GM23338 (cell line): ENCODE data around the gene PLEKHH3. TPM values are rescaled to one million over a fixed set of nuclear protein-coding genes. Genes with fewer than 3 reads are reported as not detected.

ENCODE experiments used
- ATAC-seq: fragments of 200-7000 bp; cut with Tn5 transposase; 3 replicates; pipeline ENCODE4 v1.9.1; 2020
- DNase-seq: peaks from one replicate; pipeline ENCODE4 v3.0.0-alpha.2; 2015; ENCODE audit warnings: low spot score
- H2AFZ ChIP-seq: fragments of 200-600 bp; sonication (generic); 2 replicates; pipeline ENCODE4 v1.8.0; 2016; ENCODE audit warnings: antibody characterized with exemption, mild to moderate bottlenecking, moderate library complexity
- H3F3A ChIP-seq: fragments of 200-600 bp; sonication (generic); replicated peaks from 2 replicates; pipeline ENCODE4 v1.8.0; 2017; ENCODE audit warnings: antibody characterized with exemption, mixed run types, low read depth
- H3K27ac ChIP-seq: fragments of 200-600 bp; sonication (generic); 2 replicates; pipeline ENCODE4 v1.6.1; 2016; ENCODE audit warnings: low read depth
- H3K27me3 ChIP-seq: fragments of 200-600 bp; sonication (generic); 2 replicates; pipeline ENCODE4 v1.8.0; 2016; ENCODE audit warnings: mild to moderate bottlenecking, mixed run types, moderate library complexity; ENCODE audit not compliant: insufficient read depth
- H3K36me3 ChIP-seq: fragments of 200-600 bp; sonication (generic); 2 replicates; pipeline ENCODE4 v1.8.0; 2016; ENCODE audit warnings: mild to moderate bottlenecking; ENCODE audit not compliant: insufficient read depth
- H3K4me1 ChIP-seq: fragments of 200-600 bp; sonication (generic); 2 replicates; pipeline ENCODE4 v1.8.0; 2016; ENCODE audit warnings: mild to moderate bottlenecking, moderate library complexity; ENCODE audit not compliant: insufficient read depth
- H3K4me2 ChIP-seq: fragments of 200-600 bp; sonication (generic); 2 replicates; pipeline ENCODE4 v1.7.1; 2017; ENCODE audit warnings: mixed run types
- H3K4me3 ChIP-seq: fragments of 200-600 bp; sonication (generic); 2 replicates; pipeline ENCODE4 v1.6.1; 2016; ENCODE audit warnings: mixed run types
- H3K79me2 ChIP-seq: fragments of 200-600 bp; sonication (generic); replicated peaks from 2 replicates; pipeline ENCODE4 v1.8.0; 2017; ENCODE audit warnings: mild to moderate bottlenecking; ENCODE audit not compliant: insufficient read depth
- H3K9me2 ChIP-seq: fragments of 200-600 bp; sonication (generic); 2 replicates; pipeline ENCODE4 v1.8.0; 2017; ENCODE audit not compliant: insufficient read depth
- H4K20me1 ChIP-seq: fragments of 200-600 bp; sonication (generic); replicated peaks from 2 replicates; pipeline ENCODE4 v1.8.0; 2017; ENCODE audit warnings: mild to moderate bottlenecking; ENCODE audit not compliant: insufficient read depth
- H3K27ac Mint-ChIP-seq: 2 replicates; pipeline ENCODE4 v1.8.0; 2020; ENCODE audit warnings: inconsistent platforms, mild to moderate bottlenecking, moderate library complexity, mixed read lengths
- H3K27me3 Mint-ChIP-seq: 3 replicates; pipeline ENCODE4 v1.8.0; 2022; ENCODE audit warnings: low read depth, mild to moderate bottlenecking, moderate library complexity, mixed read lengths, inconsistent platforms; ENCODE audit not compliant: insufficient read depth, poor library complexity
- H3K36me3 Mint-ChIP-seq: 3 replicates; pipeline ENCODE4 v1.8.0; 2021; ENCODE audit warnings: low read depth, mild to moderate bottlenecking, inconsistent platforms, moderate library complexity, mixed read lengths
- H3K4me1 Mint-ChIP-seq: 3 replicates; pipeline ENCODE4 v1.8.0; 2020; ENCODE audit warnings: mild to moderate bottlenecking, inconsistent platforms, mixed read lengths
- H3K4me3 Mint-ChIP-seq: 3 replicates; pipeline ENCODE4 v1.8.0; 2021; ENCODE audit warnings: moderate library complexity, mild to moderate bottlenecking, inconsistent platforms, mixed read lengths
- H3K9me3 Mint-ChIP-seq: 3 replicates; pipeline ENCODE4 v1.8.0; 2020; ENCODE audit warnings: moderate library complexity, mild to moderate bottlenecking, inconsistent platforms, mixed read lengths
- CREB1 ChIP-seq: fragments of 250-450 bp; sonication (Bioruptor Pico); IDR thresholded peaks from 2 replicates; pipeline ENCODE4 v1.5.0; 2020; ENCODE audit warnings: low read depth, mild to moderate bottlenecking, moderate library complexity
- EZH2 ChIP-seq: fragments of 200-600 bp; sonication (generic); IDR thresholded peaks from one replicate; pipeline ENCODE4 v1.8.0; 2017; ENCODE audit warnings: antibody characterized with exemption, mild to moderate bottlenecking, low read depth; ENCODE audit not compliant: unreplicated experiment
- JUNB ChIP-seq: IDR thresholded peaks from one replicate; pipeline ENCODE4 v1.6.1; 2016; ENCODE audit warnings: antibody characterized with exemption; ENCODE audit not compliant: unreplicated experiment
- NANOG ChIP-seq: IDR thresholded peaks from 2 replicates; pipeline ENCODE4 v1.6.1; 2016; ENCODE audit warnings: antibody characterized with exemption, borderline replicate concordance
- ZNF114 ChIP-seq: fragments of 250-450 bp; sonication (Bioruptor Pico); IDR thresholded peaks from 2 replicates; pipeline ENCODE4 v1.5.0; 2020; ENCODE audit warnings: mild to moderate bottlenecking, moderate library complexity
- ZNF331 ChIP-seq: fragments of 250-450 bp; sonication (Bioruptor Pico); IDR thresholded peaks from 2 replicates; pipeline ENCODE4 v1.5.0; 2020; ENCODE audit warnings: low read depth, mild to moderate bottlenecking, moderate library complexity
- polyA plus RNA-seq: library from polyadenylated mRNA; unstranded; fragments of >200 nt; fragmentation: Nextera tagmentation; extraction: Ambion mirVana; gene quantifications from 2 replicates; pipeline ENCODE4 v1.2.1, GENCODE V29; 2016
- total RNA-seq: library from RNA; depleted of rRNA; stranded (reverse); fragments of >200 nt; shearing (Covaris generic); gene quantifications from 2 replicates; pipeline ENCODE4 v1.2.3, GENCODE V29; 2014
- TF ChIP-seq, protein P1 (sequence below): IDR thresholded peaks from one replicate; pipeline ENCODE4 v1.6.1; 2018; ENCODE audit warnings: antibody characterized with exemption; ENCODE audit not compliant: unreplicated experiment
- TF ChIP-seq, protein P2 (sequence below), 2 experiments: fragments of 200-600 bp in 1 of 2; sonication (generic) in 1 of 2; conservative IDR thresholded peaks; 2 replicates each; pipeline versions ENCODE4 v1.5.1 to v1.6.1; 2016 to 2017; ENCODE audit warnings: antibody characterized with exemption in 2 of 2, low read depth in 2 of 2, mild to moderate bottlenecking in 2 of 2, moderate library complexity in 1 of 2
- TF ChIP-seq, protein P3 (sequence below): fragments of 250-450 bp; sonication (Bioruptor Pico); IDR thresholded peaks from 2 replicates; pipeline ENCODE4 v1.5.0; 2020; ENCODE audit warnings: mild to moderate bottlenecking, moderate library complexity

Gene PLEKHH3
- total and polyA plus RNA-seq, 2 experiments from 2014 or later = 10.9 to 24.2 TPM

DNA sequence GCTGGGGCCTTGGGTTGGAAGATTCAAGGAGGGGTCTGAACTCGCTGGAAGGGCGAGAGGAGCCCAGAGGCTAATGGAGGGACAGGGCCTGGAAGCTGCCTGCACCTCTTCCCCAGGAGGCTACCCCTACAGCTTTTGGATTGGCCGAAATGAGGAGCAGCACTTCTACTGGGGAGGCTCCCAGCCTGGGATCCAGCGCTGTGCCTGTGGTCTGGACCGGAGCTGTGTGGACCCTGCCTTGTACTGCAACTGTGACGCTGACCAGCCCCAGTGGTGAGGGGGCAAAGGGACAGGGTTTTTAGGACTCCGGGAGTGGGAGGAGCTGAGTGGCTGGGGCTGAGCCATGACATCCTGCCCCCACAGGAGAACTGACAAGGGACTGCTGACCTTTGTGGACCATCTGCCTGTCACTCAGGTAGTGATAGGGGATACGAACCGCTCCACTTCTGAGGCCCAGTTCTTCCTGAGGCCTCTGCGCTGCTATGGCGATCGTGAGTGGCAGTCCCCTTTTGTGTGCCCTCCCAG, 14.3 kb upstream of the PLEKHH3 start (continued):
- TF ChIP-seq, protein P1, sequence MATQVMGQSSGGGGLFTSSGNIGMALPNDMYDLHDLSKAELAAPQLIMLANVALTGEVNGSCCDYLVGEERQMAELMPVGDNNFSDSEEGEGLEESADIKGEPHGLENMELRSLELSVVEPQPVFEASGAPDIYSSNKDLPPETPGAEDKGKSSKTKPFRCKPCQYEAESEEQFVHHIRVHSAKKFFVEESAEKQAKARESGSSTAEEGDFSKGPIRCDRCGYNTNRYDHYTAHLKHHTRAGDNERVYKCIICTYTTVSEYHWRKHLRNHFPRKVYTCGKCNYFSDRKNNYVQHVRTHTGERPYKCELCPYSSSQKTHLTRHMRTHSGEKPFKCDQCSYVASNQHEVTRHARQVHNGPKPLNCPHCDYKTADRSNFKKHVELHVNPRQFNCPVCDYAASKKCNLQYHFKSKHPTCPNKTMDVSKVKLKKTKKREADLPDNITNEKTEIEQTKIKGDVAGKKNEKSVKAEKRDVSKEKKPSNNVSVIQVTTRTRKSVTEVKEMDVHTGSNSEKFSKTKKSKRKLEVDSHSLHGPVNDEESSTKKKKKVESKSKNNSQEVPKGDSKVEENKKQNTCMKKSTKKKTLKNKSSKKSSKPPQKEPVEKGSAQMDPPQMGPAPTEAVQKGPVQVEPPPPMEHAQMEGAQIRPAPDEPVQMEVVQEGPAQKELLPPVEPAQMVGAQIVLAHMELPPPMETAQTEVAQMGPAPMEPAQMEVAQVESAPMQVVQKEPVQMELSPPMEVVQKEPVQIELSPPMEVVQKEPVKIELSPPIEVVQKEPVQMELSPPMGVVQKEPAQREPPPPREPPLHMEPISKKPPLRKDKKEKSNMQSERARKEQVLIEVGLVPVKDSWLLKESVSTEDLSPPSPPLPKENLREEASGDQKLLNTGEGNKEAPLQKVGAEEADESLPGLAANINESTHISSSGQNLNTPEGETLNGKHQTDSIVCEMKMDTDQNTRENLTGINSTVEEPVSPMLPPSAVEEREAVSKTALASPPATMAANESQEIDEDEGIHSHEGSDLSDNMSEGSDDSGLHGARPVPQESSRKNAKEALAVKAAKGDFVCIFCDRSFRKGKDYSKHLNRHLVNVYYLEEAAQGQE = no peak
- TF ChIP-seq EZH2 = no peak

DNA sequence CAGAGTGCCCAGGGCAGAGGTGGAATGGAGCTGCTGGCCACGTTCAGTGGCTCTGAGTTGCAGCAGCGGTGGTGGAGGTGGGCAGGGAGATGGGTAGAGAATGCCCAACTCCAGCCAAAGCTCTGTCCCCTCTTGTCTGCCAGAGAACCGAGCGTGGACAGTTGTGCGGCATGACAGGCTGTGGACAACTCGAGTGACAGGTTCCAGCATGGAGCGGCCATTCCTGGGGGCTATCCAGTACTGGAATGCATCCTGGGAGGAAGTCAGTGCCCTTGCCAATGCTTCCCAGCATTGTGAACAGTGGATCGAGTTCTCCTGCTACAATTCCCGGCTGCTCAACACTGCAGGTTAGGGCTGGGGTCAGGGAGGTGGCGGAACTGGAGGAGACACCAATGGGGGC, 13.8 kb upstream of the PLEKHH3 start:
- Mint-ChIP-seq H3K4me3 (no peak overlapping the region), H3K27me3 (peaks cover 10% of the 10 kb centered on the region), H3K9me3 (no peaks in the 10 kb centered on the region; the same call in 2 of the 3 replicates), H3K27ac (no peak overlapping the region), H3K36me3 (peaks cover 21% of the 10 kb centered on the region), H3K4me1 (peaks cover 11% of the 10 kb centered on the region)
- Histone ChIP-seq H3K4me3 (no peak overlapping the region), H3K4me1 (no peaks in the 10 kb centered on the region; the same call in 1 of the 2 replicates), H3K36me3 (no peaks in the 10 kb centered on the region), H3F3A (0 out of 2 replicates have a peak, but pooled peaks cover 4% of the 10 kb centered on the region), H3K9me2 (no peaks in the 10 kb centered on the region), H3K27me3 (0 out of 2 replicates have a peak, but pooled peaks cover 2% of the 10 kb centered on the region), H4K20me1 (no peaks in the 10 kb centered on the region), H2AFZ (no peak overlapping the region), H3K27ac (no peak overlapping the region), H3K4me2 (no peak overlapping the region), H3K79me2 (no peaks in the 10 kb centered on the region)
- no peak for DNase-seq
- ATAC-seq = no peak
- TF ChIP-seq CREB1 (CRISPR knock-in tag) = no peak
- no peak for TF ChIP-seq ZNF331
- TF ChIP-seq EZH2 = no peak
- TF ChIP-seq, protein P1 = no peak
- TF ChIP-seq, protein P2, sequence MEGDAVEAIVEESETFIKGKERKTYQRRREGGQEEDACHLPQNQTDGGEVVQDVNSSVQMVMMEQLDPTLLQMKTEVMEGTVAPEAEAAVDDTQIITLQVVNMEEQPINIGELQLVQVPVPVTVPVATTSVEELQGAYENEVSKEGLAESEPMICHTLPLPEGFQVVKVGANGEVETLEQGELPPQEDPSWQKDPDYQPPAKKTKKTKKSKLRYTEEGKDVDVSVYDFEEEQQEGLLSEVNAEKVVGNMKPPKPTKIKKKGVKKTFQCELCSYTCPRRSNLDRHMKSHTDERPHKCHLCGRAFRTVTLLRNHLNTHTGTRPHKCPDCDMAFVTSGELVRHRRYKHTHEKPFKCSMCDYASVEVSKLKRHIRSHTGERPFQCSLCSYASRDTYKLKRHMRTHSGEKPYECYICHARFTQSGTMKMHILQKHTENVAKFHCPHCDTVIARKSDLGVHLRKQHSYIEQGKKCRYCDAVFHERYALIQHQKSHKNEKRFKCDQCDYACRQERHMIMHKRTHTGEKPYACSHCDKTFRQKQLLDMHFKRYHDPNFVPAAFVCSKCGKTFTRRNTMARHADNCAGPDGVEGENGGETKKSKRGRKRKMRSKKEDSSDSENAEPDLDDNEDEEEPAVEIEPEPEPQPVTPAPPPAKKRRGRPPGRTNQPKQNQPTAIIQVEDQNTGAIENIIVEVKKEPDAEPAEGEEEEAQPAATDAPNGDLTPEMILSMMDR (conservative IDR thresholded peaks at IDR 0.05; ENCODE audit: low read depth in 2 of 2) = no peak
- no peak for TF ChIP-seq ZNF114
- TF ChIP-seq JUNB = no peak
- TF ChIP-seq, protein P3, sequence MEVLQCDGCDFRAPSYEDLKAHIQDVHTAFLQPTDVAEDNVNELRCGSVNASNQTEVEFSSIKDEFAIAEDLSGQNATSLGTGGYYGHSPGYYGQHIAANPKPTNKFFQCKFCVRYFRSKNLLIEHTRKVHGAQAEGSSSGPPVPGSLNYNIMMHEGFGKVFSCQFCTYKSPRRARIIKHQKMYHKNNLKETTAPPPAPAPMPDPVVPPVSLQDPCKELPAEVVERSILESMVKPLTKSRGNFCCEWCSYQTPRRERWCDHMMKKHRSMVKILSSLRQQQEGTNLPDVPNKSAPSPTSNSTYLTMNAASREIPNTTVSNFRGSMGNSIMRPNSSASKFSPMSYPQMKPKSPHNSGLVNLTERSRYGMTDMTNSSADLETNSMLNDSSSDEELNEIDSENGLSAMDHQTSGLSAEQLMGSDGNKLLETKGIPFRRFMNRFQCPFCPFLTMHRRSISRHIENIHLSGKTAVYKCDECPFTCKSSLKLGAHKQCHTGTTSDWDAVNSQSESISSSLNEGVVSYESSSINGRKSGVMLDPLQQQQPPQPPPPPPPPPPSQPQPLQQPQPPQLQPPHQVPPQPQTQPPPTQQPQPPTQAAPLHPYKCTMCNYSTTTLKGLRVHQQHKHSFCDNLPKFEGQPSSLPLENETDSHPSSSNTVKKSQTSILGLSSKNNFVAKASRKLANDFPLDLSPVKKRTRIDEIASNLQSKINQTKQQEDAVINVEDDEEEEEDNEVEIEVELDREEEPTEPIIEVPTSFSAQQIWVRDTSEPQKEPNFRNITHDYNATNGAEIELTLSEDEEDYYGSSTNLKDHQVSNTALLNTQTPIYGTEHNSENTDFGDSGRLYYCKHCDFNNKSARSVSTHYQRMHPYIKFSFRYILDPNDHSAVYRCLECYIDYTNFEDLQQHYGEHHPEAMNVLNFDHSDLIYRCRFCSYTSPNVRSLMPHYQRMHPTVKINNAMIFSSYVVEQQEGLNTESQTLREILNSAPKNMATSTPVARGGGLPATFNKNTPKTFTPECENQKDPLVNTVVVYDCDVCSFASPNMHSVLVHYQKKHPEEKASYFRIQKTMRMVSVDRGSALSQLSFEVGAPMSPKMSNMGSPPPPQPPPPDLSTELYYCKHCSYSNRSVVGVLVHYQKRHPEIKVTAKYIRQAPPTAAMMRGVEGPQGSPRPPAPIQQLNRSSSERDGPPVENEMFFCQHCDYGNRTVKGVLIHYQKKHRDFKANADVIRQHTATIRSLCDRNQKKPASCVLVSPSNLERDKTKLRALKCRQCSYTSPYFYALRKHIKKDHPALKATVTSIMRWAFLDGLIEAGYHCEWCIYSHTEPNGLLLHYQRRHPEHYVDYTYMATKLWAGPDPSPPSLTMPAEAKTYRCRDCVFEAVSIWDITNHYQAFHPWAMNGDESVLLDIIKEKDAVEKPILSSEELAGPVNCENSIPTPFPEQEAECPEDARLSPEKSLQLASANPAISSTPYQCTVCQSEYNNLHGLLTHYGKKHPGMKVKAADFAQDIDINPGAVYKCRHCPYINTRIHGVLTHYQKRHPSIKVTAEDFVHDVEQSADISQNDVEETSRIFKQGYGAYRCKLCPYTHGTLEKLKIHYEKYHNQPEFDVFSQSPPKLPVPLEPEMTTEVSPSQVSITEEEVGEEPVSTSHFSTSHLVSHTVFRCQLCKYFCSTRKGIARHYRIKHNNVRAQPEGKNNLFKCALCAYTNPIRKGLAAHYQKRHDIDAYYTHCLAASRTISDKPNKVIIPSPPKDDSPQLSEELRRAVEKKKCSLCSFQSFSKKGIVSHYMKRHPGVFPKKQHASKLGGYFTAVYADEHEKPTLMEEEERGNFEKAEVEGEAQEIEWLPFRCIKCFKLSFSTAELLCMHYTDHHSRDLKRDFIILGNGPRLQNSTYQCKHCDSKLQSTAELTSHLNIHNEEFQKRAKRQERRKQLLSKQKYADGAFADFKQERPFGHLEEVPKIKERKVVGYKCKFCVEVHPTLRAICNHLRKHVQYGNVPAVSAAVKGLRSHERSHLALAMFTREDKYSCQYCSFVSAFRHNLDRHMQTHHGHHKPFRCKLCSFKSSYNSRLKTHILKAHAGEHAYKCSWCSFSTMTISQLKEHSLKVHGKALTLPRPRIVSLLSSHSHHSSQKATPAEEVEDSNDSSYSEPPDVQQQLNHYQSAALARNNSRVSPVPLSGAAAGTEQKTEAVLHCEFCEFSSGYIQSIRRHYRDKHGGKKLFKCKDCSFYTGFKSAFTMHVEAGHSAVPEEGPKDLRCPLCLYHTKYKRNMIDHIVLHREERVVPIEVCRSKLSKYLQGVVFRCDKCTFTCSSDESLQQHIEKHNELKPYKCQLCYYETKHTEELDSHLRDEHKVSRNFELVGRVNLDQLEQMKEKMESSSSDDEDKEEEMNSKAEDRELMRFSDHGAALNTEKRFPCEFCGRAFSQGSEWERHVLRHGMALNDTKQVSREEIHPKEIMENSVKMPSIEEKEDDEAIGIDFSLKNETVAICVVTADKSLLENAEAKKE (CRISPR knock-in tag) = no peak
- TF ChIP-seq NANOG = no peak
